HepG2 (cell line): Measurements from ENCODE around the gene CAD. TPM values are rescaled to one million over a fixed set of nuclear protein-coding genes. Genes with fewer than 3 reads are reported as not detected.

Experiments used
- BRCA1 ChIP-seq: sonication (generic); formaldehyde crosslinking; IDR thresholded peaks from 2 replicates; pipeline ENCODE4 v1.4.0; 2020; ENCODE audit warnings: missing genetic modification reagents
- HMG20A ChIP-seq: IDR thresholded peaks from 2 replicates; pipeline ENCODE4 v1.6.1; 2016; ENCODE audit warnings: borderline replicate concordance
- KAT8 ChIP-seq: IDR thresholded peaks from 2 replicates; pipeline ENCODE4 v1.6.1; 2016; ENCODE audit warnings: missing genetic modification reagents, missing compliant biosample characterization
- NPAS2 ChIP-seq: sonication (generic); formaldehyde crosslinking; IDR thresholded peaks from 2 replicates; pipeline ENCODE4 v1.8.0; 2022; ENCODE audit warnings: mild to moderate bottlenecking, missing genetic modification reagents, borderline replicate concordance
- NR2F6 ChIP-seq, 2 experiments: IDR thresholded peaks; 2 replicates each; pipeline ENCODE4 v1.6.1; 2016; ENCODE audit warnings: antibody characterized with exemption in 1 of 2, mild to moderate bottlenecking in 1 of 2
- PHB2 ChIP-seq: fragments of 450-650 bp; IDR thresholded peaks from 2 replicates; pipeline ENCODE4 v1.6.1; 2018; ENCODE audit not compliant: partially characterized antibody
- ZC3H13 ChIP-seq: sonication (generic); formaldehyde crosslinking; IDR thresholded peaks from 2 replicates; pipeline ENCODE4 v1.8.1; 2023; ENCODE audit warnings: mild to moderate bottlenecking, missing genetic modification reagents, moderate library complexity
- ZMYM3 ChIP-seq: sonication (generic); formaldehyde crosslinking; IDR thresholded peaks from 2 replicates; pipeline ENCODE4 v1.5.1; 2020; ENCODE audit warnings: mild to moderate bottlenecking, missing genetic modification reagents
- ZNF232 ChIP-seq: sonication (generic); formaldehyde crosslinking; IDR thresholded peaks from 2 replicates; pipeline ENCODE4 v1.4.0; 2020; ENCODE audit warnings: missing genetic modification reagents, borderline replicate concordance
- ZNF263 ChIP-seq: sonication (generic); formaldehyde crosslinking; IDR thresholded peaks from 2 replicates; pipeline ENCODE4 v1.4.0; 2020; ENCODE audit warnings: missing genetic modification reagents
- ZNF550 ChIP-seq: sonication (generic); formaldehyde crosslinking; IDR thresholded peaks from 2 replicates; pipeline ENCODE4 v1.4.0; 2020; ENCODE audit warnings: mild to moderate bottlenecking, missing genetic modification reagents, borderline replicate concordance
- ZNF703 ChIP-seq: sonication (generic); formaldehyde crosslinking; IDR thresholded peaks from 2 replicates; pipeline ENCODE4 v1.5.1; 2020; ENCODE audit warnings: missing genetic modification reagents, mild to moderate bottlenecking, moderate library complexity, borderline replicate concordance
- ZNF788 ChIP-seq: sonication (generic); formaldehyde crosslinking; IDR thresholded peaks from 2 replicates; pipeline ENCODE4 v1.5.0; 2020; ENCODE audit warnings: mild to moderate bottlenecking, missing genetic modification reagents, borderline replicate concordance
- polyA plus RNA-seq, 8 experiments: library from polyadenylated mRNA; depleted of rRNA in 3 of 8; stranded (reverse) in 7 of 8; unstranded in 1 of 8; fragments of >200 nt; fragmentation: Illumina TruSeq in 4 of 8; extraction: Trizol in 4 of 8; gene quantifications; 2 replicates each; pipeline versions ENCODE4 v1.2.1 to v1.2.3, GENCODE V29; 2011 to 2016; ENCODE audit warnings: low read depth in 4 of 8, missing spikeins in 1 of 8, mixed read lengths in 1 of 8; ENCODE audit not compliant: insufficient read depth in 1 of 8
- total RNA-seq, 5 experiments: library from RNA; depleted of rRNA; stranded (reverse); fragments of >200 nt; fragmentation: Illumina TruSeq; extraction: Trizol; gene quantifications; 2 replicates each; pipeline ENCODE4 v1.2.3, GENCODE V29; 2016; ENCODE audit warnings: low read depth in 1 of 5
- TF ChIP-seq, protein P1 (sequence below): sonication (generic); formaldehyde crosslinking; IDR thresholded peaks from 2 replicates; pipeline ENCODE4 v1.8.1; 2023; ENCODE audit warnings: mild to moderate bottlenecking, missing genetic modification reagents
- TF ChIP-seq, protein P2 (sequence below): IDR thresholded peaks from 2 replicates; pipeline ENCODE4 v1.6.1; 2012; ENCODE audit warnings: inconsistent platforms
- TF ChIP-seq, protein P3 (sequence below): sonication (generic); formaldehyde crosslinking; IDR thresholded peaks from 2 replicates; pipeline ENCODE4 v1.4.0; 2020; ENCODE audit warnings: missing genetic modification reagents
- TF ChIP-seq, protein P4 (sequence below): sonication (generic); formaldehyde crosslinking; IDR thresholded peaks from 2 replicates; pipeline ENCODE4 v1.4.0; 2020; ENCODE audit warnings: low read depth, mild to moderate bottlenecking, missing genetic modification reagents
- TF ChIP-seq, protein P5 (sequence below): IDR thresholded peaks from 2 replicates; pipeline ENCODE4 v1.6.1; 2016
- TF ChIP-seq, protein P6 (sequence below): IDR thresholded peaks from 2 replicates; pipeline ENCODE4 v1.6.1; 2016; ENCODE audit warnings: mild to moderate bottlenecking

Gene CAD
- total and polyA plus RNA-seq, 2 of the 13 experiments (the other 11 are each of a cell fraction or from before 2014, with no cell fraction given) = 21.7 to 37.0 TPM

DNA sequence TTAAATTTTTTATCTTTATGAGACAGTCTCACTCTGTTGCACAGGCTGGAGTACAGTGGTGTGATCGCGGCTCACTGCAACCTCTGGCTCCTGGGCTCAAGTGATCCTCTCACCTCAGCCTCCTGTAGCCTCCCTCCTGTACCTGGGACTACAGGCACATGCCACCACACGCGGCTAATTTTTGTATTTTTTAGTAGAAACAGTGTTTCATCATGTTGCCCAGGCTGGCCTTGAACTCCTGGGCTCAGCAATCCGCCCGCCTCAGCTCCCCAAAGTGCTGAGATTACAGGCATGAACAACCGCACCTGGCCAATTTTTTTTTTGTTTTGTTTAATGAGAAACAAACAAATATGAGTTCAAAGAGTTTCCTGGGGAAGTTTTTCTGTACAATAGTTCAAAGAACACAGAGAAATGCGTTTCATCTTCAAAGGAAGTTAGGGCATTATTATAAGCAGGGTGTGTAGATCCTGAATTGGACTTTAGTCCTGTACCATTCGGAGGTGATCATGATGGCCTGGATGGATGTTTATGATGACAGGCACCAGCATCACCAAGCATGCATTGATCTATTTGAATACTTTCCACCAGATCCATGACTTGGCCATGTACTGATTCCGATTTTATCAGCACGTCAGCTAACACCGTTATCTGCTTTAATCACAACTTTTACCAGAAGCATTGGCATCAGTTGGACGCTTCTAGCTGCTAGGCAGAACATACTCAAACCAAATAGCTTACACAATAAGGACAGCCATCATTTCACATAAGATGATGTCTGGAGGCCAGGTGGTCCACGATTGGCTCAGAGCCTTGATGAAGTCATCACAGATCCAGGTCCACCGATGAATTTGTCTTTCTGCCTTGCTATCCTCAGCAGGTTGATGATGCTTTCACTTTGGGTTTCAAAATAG lies 39.5 kb upstream of the CAD start (continued):
- TF ChIP-seq BRCA1 (CRISPR knock-in tag) = 0 out of 2 replicates have a peak, but pooled peaks have one; percentile 29
- TF ChIP-seq ZNF263 (CRISPR knock-in tag) = peak; percentile 53; the same call in 1 of the 2 replicates
- TF ChIP-seq NR2F6 (IDR thresholded peaks at IDR 0.05) = peak; percentile 94
- peak; percentile 86 for TF ChIP-seq NR2F6 (CRISPR knock-in tag; IDR thresholded peaks at IDR 0.05)
- TF ChIP-seq, protein P1, sequence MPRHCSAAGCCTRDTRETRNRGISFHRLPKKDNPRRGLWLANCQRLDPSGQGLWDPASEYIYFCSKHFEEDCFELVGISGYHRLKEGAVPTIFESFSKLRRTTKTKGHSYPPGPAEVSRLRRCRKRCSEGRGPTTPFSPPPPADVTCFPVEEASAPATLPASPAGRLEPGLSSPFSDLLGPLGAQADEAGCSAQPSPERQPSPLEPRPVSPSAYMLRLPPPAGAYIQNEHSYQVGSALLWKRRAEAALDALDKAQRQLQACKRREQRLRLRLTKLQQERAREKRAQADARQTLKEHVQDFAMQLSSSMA (CRISPR knock-in tag) = no peak
- TF ChIP-seq ZMYM3 (CRISPR knock-in tag) = peak; percentile 94
- peak; percentile 82; the same call in 1 of the 2 replicates for TF ChIP-seq ZNF788
- TF ChIP-seq ZNF550 (CRISPR knock-in tag) = 0 out of 2 replicates have a peak, but pooled peaks have one; percentile 36
- peak; percentile 75; the same call in 1 of the 2 replicates for TF ChIP-seq ZNF232 (CRISPR knock-in tag)
- TF ChIP-seq, protein P2, sequence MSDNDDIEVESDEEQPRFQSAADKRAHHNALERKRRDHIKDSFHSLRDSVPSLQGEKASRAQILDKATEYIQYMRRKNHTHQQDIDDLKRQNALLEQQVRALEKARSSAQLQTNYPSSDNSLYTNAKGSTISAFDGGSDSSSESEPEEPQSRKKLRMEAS = peak; percentile 92
- TF ChIP-seq, protein P3, sequence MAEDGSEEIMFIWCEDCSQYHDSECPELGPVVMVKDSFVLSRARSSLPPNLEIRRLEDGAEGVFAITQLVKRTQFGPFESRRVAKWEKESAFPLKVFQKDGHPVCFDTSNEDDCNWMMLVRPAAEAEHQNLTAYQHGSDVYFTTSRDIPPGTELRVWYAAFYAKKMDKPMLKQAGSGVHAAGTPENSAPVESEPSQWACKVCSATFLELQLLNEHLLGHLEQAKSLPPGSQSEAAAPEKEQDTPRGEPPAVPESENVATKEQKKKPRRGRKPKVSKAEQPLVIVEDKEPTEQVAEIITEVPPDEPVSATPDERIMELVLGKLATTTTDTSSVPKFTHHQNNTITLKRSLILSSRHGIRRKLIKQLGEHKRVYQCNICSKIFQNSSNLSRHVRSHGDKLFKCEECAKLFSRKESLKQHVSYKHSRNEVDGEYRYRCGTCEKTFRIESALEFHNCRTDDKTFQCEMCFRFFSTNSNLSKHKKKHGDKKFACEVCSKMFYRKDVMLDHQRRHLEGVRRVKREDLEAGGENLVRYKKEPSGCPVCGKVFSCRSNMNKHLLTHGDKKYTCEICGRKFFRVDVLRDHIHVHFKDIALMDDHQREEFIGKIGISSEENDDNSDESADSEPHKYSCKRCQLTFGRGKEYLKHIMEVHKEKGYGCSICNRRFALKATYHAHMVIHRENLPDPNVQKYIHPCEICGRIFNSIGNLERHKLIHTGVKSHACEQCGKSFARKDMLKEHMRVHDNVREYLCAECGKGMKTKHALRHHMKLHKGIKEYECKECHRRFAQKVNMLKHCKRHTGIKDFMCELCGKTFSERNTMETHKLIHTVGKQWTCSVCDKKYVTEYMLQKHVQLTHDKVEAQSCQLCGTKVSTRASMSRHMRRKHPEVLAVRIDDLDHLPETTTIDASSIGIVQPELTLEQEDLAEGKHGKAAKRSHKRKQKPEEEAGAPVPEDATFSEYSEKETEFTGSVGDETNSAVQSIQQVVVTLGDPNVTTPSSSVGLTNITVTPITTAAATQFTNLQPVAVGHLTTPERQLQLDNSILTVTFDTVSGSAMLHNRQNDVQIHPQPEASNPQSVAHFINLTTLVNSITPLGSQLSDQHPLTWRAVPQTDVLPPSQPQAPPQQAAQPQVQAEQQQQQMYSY (CRISPR knock-in tag) = 0 out of 2 replicates have a peak, but pooled peaks have one; percentile 17
- TF ChIP-seq, protein P4, sequence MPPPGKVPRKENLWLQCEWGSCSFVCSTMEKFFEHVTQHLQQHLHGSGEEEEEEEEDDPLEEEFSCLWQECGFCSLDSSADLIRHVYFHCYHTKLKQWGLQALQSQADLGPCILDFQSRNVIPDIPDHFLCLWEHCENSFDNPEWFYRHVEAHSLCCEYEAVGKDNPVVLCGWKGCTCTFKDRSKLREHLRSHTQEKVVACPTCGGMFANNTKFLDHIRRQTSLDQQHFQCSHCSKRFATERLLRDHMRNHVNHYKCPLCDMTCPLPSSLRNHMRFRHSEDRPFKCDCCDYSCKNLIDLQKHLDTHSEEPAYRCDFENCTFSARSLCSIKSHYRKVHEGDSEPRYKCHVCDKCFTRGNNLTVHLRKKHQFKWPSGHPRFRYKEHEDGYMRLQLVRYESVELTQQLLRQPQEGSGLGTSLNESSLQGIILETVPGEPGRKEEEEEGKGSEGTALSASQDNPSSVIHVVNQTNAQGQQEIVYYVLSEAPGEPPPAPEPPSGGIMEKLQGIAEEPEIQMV = 0 out of 2 replicates have a peak, but pooled peaks have one; percentile 37
- TF ChIP-seq, protein P5, sequence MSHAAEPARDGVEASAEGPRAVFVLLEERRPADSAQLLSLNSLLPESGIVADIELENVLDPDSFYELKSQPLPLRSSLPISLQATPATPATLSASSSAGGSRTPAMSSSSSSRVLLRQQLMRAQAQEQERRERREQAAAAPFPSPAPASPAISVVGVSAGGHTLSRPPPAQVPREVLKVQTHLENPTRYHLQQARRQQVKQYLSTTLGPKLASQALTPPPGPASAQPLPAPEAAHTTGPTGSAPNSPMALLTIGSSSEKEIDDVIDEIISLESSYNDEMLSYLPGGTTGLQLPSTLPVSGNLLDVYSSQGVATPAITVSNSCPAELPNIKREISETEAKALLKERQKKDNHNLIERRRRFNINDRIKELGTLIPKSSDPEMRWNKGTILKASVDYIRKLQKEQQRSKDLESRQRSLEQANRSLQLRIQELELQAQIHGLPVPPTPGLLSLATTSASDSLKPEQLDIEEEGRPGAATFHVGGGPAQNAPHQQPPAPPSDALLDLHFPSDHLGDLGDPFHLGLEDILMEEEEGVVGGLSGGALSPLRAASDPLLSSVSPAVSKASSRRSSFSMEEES (CRISPR knock-in tag) = peak; percentile 83
- TF ChIP-seq KAT8 = peak; percentile 85
- TF ChIP-seq HMG20A = peak; percentile 95; the same call in 1 of the 2 replicates
- no peak for TF ChIP-seq NPAS2 (CRISPR knock-in tag)
- TF ChIP-seq ZNF703 (CRISPR knock-in tag) = peak; percentile 61; the same call in 1 of the 2 replicates
- TF ChIP-seq, protein P6, sequence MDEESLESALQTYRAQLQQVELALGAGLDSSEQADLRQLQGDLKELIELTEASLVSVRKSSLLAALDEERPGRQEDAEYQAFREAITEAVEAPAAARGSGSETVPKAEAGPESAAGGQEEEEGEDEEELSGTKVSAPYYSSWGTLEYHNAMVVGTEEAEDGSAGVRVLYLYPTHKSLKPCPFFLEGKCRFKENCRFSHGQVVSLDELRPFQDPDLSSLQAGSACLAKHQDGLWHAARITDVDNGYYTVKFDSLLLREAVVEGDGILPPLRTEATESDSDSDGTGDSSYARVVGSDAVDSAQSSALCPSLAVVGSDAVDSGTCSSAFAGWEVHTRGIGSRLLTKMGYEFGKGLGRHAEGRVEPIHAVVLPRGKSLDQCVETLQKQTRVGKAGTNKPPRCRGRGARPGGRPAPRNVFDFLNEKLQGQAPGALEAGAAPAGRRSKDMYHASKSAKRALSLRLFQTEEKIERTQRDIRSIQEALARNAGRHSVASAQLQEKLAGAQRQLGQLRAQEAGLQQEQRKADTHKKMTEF (CRISPR knock-in tag) = peak; percentile 100
- peak; percentile 79 for TF ChIP-seq ZC3H13 (CRISPR knock-in tag)
- no peak for TF ChIP-seq PHB2
